Muscle layer of duodenum (tissue), 2 donors: ENCODE data around the gene KCNH8.

ENCODE experiments used
- H3K27ac ChIP-seq: one replicate; pipeline ENCODE4 v1.7.0; 2013; ENCODE audit warnings: mild to moderate bottlenecking, low read length
- H3K27me3 ChIP-seq: one replicate; pipeline ENCODE4 v1.7.0; 2013; ENCODE audit warnings: low read depth, mild to moderate bottlenecking, control low read depth, low read length
- H3K36me3 ChIP-seq, 2 donors: one replicate each; pipeline ENCODE4 v1.7.0; 2013; ENCODE audit warnings: low read length in 2 of 2, control low read depth in 1 of 2, mild to moderate bottlenecking in 1 of 2; ENCODE audit not compliant: insufficient read depth in 2 of 2, control insufficient read depth in 1 of 2
- H3K4me1 ChIP-seq, 2 donors: one replicate each; pipeline ENCODE4 v1.7.0; 2013; ENCODE audit warnings: low read length in 2 of 2, mild to moderate bottlenecking in 2 of 2, control low read depth in 1 of 2, moderate library complexity in 1 of 2; ENCODE audit not compliant: insufficient read depth in 2 of 2, control insufficient read depth in 1 of 2
- H3K4me3 ChIP-seq, 2 donors: one replicate each; pipeline ENCODE4 v1.7.0; 2013; ENCODE audit warnings: low read length in 2 of 2, low read depth in 1 of 2, mild to moderate bottlenecking in 1 of 2
- H3K9me3 ChIP-seq, 2 donors: one replicate each; pipeline ENCODE4 v1.7.0; 2013; ENCODE audit warnings: low read length in 2 of 2, control low read depth in 1 of 2, mild to moderate bottlenecking in 1 of 2; ENCODE audit not compliant: control insufficient read depth in 1 of 2
- donor health status: healthy.

The KCNH8 gene

DNA sequence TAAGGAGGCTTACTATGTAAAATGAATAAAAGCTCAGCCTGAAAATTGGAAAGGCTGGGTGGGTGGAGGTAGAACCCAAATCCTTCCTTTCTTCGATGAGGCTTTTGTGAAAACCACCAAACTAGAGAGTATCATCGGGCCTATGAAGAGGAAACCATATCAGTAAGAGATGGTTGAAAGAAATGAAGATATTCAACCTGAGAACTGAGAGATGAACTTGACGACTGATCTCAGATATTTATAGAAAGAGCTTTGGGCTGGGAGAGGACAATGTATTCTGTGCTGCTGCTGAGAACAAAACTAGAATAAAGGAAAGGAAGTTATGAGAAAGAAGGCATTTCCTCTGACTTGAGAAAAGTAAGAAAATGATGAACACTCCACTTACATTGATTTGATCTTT is 236.6 kb downstream of the KCNH8 start:
- Histone ChIP-seq H3K4me3 (no peak overlapping the region), H3K27me3 (no peaks in the 10 kb centered on the region), H3K36me3 (no peaks in the 10 kb centered on the region), H3K9me3 (no peaks in the 10 kb centered on the region), H3K4me1 (no peaks in the 10 kb centered on the region), H3K27ac (no peak overlapping the region)

DNA sequence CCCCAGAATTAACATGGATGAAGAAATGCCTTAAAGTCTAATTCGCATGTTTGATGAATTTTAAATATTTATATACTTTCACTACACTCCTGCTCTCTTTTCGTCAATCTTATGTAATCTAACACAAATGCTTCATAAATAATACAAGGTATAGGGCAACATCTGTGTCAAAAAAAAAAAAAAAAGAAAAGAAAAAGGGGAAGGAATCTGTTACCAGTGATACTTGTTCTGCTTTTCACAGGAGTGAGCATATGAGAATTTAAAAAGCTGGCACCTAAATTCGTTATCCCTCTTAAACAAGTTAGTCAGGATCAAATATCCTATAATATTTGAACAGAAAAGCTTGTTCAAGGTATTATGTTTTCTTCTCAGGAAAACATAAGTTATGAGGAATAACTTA is 243.8 kb downstream of the KCNH8 start:
- Histone ChIP-seq H3K36me3 (no peaks in the 10 kb centered on the region), H3K4me1 (no peaks in the 10 kb centered on the region), H3K27ac (no peak overlapping the region), H3K27me3 (no peaks in the 10 kb centered on the region), H3K4me3 (no peak overlapping the region), H3K9me3 (no peaks in the 10 kb centered on the region)

DNA sequence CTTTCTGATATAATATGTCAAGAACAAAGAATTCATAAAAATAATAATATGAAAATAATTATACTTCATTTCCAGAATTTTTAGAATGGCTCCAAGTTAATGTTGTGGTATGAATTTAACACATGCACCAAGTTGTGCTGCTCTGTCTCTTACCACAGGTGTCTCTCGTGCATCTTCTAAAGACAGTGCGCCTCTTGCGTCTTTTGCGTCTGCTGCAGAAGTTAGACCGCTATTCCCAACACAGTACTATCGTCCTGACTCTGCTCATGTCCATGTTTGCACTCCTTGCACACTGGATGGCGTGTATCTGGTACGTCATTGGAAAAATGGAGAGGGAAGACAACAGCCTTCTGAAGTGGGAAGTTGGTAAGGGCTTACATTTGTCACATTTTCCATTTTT is 246.6 kb downstream of the KCNH8 start:
- H3K27me3 ChIP-seq, result no peaks in the 10 kb centered on the region
- no peak overlapping the region for H3K27ac ChIP-seq
- no peaks in the 10 kb centered on the region for H3K9me3 ChIP-seq
- no peak overlapping the region for H3K4me3 ChIP-seq
- H3K36me3 ChIP-seq, result no peaks in the 10 kb centered on the region
- no peaks in the 10 kb centered on the region for H3K4me1 ChIP-seq

DNA sequence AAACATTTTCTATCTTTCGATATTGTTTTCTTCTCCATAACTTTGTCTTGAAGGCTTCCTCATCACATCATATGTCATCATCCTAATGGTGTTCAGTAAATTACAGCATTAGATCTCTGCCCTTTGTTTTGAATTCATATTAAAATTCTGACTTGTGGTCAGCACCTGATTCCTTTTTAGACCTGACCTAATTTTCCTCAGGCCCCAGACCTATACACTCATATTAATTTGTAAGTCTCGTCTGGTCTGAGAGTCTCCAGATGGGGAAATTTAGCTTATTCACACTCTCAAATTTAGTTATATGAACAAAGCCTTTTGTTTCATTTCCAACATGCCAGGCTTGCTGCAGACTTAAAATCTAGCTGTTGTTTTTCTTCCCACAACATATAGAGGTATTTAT is 248.4 kb downstream of the KCNH8 start:
- no peaks in the 10 kb centered on the region for H3K27me3 ChIP-seq
- H3K27ac ChIP-seq, result no peak overlapping the region
- no peak overlapping the region for H3K4me3 ChIP-seq
- H3K9me3 ChIP-seq, result no peaks in the 10 kb centered on the region
- H3K4me1 ChIP-seq, result no peaks in the 10 kb centered on the region
- H3K36me3 ChIP-seq, result no peaks in the 10 kb centered on the region

DNA sequence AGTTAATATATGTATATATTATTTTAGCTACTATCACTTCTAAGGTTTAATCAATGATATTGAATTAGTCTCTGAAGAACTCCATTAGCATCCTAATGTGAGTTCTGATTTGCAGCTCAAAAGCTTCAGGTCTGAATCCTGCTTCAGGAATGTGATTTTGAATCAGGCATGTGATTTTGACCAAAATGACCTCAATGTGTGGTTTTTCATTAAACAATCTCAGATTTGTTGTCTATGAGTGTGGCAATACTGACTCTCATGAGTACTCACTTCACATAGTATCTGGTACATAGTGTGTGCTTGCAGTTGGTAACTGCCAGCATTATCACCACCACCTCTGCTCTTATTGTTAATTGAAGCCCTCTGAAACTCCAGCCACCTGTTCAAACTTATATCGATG is 251.0 kb downstream of the KCNH8 start:
- H3K9me3 ChIP-seq, result no peaks in the 10 kb centered on the region
- H3K4me3 ChIP-seq, result no peak overlapping the region
- H3K27me3 ChIP-seq, result no peaks in the 10 kb centered on the region
- H3K4me1 ChIP-seq, result no peaks in the 10 kb centered on the region
- no peak overlapping the region for H3K27ac ChIP-seq
- H3K36me3 ChIP-seq, result no peaks in the 10 kb centered on the region

DNA sequence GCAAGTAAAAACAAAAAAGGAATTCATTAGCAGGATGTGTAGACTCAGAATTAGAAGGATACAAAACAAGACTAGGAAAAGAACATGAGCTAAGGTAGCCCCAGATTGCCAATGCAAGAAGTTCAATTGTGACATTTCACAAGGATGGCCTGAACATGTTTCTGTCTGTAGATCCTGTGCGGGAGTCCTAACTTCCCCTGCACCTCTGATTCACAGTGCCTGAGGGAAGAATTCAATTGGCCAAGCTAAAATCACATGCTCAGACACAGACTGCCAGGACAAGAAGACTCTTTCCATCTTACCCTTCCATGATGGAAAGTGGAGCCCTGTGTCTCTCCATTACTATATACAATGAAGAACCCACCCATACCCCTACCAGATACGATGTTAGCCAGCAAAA is 251.5 kb downstream of the KCNH8 start:
- Histone ChIP-seq H3K4me3 (no peak overlapping the region), H3K27me3 (no peaks in the 10 kb centered on the region), H3K36me3 (no peaks in the 10 kb centered on the region), H3K4me1 (no peaks in the 10 kb centered on the region), H3K27ac (no peak overlapping the region), H3K9me3 (no peaks in the 10 kb centered on the region)

DNA sequence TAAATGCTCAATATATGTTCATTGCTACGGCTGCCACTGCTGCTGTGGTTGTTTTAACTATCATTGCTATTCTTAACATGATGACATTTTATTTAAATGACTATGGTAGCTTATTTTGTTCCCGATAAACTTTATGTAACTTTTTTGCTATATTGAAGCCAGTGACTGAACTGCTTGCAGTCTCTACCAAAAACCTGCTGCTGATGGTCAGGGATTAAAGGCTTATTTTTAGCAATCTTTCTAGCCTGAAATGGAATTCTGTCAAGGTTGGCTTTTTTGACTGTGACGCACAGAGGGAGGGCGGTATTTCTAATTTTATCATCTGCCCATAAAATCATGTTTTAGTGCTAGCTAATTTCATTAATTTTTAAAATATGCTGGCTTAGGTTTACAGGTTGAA is 271.8 kb downstream of the KCNH8 start:
- Histone ChIP-seq H3K27me3 (no peaks in the 10 kb centered on the region), H3K9me3 (no peaks in the 10 kb centered on the region), H3K4me3 (no peak overlapping the region), H3K27ac (no peak overlapping the region), H3K36me3 (no peaks in the 10 kb centered on the region), H3K4me1 (no peaks in the 10 kb centered on the region)

DNA sequence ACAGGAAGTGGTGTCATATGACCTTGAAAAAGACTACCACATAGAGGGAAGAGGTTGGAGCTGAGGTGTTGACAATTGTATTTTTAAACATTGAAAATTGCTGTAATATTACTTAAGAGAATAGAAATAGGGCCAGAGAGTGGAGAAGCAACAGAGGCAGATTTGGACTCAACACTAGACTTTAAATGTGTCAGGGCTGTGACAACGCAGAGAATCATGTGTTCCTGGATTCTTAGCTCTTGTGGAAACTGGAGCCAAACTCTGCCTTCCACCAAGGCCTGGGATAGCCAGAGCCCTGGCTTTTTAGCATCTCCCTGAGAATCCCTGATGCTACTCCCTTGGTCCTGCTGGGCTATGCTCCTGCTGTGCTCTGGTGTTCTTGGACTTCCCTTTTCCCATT is 277.5 kb downstream of the KCNH8 start:
- no peaks in the 10 kb centered on the region for H3K36me3 ChIP-seq
- no peaks in the 10 kb centered on the region for H3K27me3 ChIP-seq
- H3K4me3 ChIP-seq, result no peak overlapping the region
- H3K4me1 ChIP-seq, result no peaks in the 10 kb centered on the region
- H3K9me3 ChIP-seq, result no peaks in the 10 kb centered on the region
- no peak overlapping the region for H3K27ac ChIP-seq

DNA sequence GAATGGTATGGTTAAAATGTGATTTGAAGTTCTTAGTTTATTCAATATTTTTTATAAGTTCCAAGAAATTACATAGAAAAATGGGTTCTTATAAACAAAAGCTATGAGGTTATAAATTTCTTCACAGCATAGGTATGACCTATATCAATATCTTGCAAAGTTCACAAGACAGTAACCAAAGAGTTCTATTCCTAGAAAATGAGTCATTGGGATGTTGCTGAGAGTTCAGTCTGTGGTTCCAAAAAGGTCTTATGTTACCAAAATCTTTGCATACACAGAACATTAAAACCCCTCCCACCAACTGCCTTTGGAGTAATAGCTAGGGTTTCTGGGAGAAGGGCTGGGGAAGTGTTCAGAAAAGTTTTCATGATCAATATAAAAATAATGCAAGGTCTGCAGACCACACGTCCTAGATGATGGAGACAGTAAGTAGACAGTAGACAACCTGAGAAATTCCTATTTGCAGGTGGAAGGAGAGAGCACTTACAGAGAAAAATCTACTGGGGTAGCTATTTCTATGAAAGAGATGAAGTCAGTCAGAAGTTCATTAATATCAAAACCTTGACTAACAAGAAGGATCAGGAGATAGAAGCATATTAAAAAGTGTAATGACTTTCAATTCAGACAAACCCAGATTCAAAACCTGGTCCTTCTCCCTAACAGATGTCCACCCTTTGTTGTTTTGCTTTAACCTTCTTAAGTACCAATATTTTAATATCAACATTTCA is 279.3 kb downstream of the KCNH8 start:
- no peaks in the 10 kb centered on the region for H3K27me3 ChIP-seq
- no peaks in the 10 kb centered on the region for H3K36me3 ChIP-seq
- H3K4me3 ChIP-seq, result no peak overlapping the region
- no peaks in the 10 kb centered on the region for H3K4me1 ChIP-seq
- H3K27ac ChIP-seq, result no peak overlapping the region
- no peaks in the 10 kb centered on the region for H3K9me3 ChIP-seq

DNA sequence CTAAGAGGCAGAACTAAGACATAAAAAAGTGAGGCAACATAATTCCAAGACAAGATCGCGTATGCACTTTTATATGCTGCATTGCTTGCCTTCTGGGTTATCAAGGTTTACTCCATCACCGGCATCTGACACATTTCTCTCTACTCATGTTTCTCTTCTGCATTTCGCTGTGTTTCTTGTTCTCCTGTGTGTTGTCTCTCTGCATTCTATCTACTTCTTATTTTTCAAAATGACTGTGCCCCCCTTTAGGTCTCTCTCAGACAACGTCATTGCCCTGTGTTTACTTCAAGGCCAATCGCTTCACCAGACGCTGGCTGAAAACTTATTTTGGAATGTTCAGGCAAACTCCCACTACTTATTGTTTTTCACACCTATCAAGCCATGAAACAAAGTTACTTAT is 280.4 kb downstream of the KCNH8 start:
- Histone ChIP-seq H3K36me3 (no peaks in the 10 kb centered on the region), H3K4me1 (no peaks in the 10 kb centered on the region), H3K9me3 (no peaks in the 10 kb centered on the region), H3K27me3 (no peaks in the 10 kb centered on the region), H3K4me3 (no peak overlapping the region), H3K27ac (no peak overlapping the region)

DNA sequence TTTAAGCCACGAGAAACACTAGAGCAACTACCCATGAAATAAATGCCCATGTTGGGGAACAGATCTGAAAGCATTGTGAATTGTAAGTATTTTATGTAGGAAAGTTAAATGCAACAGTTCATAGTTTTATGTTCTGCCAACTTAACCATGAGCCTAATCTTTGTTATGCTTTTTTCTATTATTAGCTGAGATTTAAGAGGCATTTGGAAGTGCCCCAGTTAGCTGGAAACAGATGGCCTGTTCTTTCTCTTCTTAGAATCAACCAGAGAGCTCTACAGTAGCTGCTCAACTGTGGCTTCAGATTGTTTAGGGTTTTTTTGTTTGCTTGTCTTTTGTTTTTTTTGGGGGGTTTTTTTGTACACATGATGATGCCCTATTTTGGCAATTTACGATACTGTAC is 284.4 kb downstream of the KCNH8 start:
- H3K27me3 ChIP-seq, result no peaks in the 10 kb centered on the region
- H3K4me3 ChIP-seq, result no peak overlapping the region
- no peaks in the 10 kb centered on the region for H3K9me3 ChIP-seq
- H3K36me3 ChIP-seq, result no peaks in the 10 kb centered on the region
- H3K27ac ChIP-seq, result no peak overlapping the region
- H3K4me1 ChIP-seq, result no peaks in the 10 kb centered on the region

DNA sequence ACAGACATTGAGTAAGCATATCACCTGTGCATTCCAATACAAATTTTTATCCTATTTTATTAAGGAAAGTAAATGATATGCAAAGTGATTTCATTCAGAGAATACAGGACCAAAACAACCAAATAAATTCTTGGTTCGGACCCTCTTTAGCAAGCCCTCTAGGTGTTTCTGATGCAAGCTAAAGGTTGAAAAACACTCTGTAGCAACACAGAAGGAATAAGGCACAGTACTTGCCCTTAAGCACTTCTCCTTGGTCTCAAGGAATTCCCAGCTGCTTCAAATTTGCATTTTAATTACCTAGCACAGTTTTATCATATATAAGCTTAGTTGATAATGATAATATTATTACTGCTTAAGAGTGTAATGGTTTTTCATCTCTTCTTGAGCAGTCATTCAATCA is 288.4 kb downstream of the KCNH8 start:
- H3K9me3 ChIP-seq, result no peaks in the 10 kb centered on the region

More for the DNA sequence above, 288.4 kb downstream of the KCNH8 start:
- no peaks in the 10 kb centered on the region for H3K36me3 ChIP-seq
- H3K4me1 ChIP-seq, result no peaks in the 10 kb centered on the region
- H3K4me3 ChIP-seq, result no peak overlapping the region
- no peak overlapping the region for H3K27ac ChIP-seq
- H3K27me3 ChIP-seq, result no peaks in the 10 kb centered on the region
